HG03460 (cell line): ENCODE measurements around the gene DRAXIN.

ENCODE experiments used
- ATAC-seq: cut with Tn5 transposase; IDR thresholded peaks from one replicate; pipeline ENCODE4 v1.9.1; 2021; ENCODE audit not compliant: unreplicated experiment

DRAXIN gene

DNA sequence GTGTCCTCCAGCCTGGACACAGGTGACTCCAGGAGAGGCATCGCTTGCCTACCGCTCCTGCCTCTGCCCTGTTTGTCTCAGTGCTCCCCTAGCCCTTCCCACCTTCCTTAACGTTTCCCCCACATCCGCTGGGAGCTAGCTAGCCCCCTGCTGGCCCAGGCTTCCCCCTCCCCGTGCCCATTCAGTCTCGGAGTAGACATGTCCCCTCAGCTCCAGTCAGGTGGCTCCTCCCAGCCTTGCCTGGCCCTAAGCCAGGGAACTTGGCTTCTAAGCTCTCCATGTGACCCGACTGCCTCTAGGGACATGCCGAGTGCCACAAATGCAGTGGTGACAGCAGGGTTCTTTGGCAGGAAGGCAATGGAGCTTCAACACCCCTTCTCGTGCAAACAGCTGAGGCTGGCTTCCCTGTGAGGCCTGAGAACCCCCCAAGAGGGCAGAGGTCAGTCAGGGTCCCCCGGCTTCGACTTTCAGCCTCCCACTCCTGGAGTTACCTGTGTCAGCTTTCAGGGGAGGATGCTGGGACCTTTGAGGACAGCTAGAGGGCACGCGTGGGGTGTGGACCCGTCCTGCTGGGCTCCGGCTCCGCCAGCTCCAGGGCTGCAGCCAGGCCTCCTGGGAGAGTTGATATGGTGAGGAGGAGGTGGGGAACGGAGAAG lies 16.2 kb downstream of the DRAXIN start:
- no peak for ATAC-seq

DNA sequence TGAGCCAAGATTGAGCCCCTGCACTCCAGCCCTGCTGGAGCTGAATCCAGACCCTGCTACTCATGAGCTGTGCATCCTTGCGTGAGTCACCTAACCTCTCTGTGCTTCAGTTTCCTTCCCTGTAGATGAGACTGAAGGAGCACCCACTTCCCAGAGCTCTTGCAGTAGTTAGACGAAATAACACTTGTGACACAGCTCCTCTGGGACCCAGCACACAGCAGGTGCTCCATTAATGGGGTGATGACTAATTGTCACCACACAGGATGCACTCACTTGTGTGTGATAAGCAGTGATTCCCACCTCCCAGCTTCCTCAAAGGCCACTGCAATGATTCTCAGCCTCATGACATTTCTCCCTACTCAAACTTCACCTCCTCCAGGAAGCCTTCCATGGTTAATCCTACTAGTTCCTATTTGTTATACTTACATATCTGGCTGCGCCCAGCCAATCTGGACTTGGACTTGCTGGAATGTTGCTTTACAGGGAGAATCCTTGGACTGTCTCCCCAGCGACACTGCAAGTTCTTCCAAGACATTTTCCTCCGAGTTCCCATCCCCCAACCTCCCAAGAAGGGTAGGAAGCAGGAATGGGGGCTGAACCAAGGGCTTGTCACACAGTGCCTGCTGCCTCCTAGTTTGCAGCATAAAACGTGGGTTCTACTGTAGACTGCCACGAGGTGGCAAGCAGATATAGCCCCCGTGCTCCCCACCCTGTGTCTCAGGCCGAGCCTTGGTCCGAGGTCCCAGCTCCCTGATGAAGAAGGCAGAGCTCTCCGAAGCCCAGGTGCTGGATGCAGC lies 17.2 kb downstream of the DRAXIN start:
- ATAC-seq, result no peak

- ATAC-seq, result no peak
Measured at GRCh38 chr1:11711490-11711889, 20.0 kb downstream of the DRAXIN start.

- no peak for ATAC-seq
Measured at GRCh38 chr1:11712285-11712684, 20.8 kb downstream of the DRAXIN start.

- ATAC-seq, result no peak
Measured at GRCh38 chr1:11713095-11713494, 21.6 kb downstream of the DRAXIN start.

- no peak for ATAC-seq
Measured at GRCh38 chr1:11714831-11715575, 23.5 kb downstream of the DRAXIN start.

DNA sequence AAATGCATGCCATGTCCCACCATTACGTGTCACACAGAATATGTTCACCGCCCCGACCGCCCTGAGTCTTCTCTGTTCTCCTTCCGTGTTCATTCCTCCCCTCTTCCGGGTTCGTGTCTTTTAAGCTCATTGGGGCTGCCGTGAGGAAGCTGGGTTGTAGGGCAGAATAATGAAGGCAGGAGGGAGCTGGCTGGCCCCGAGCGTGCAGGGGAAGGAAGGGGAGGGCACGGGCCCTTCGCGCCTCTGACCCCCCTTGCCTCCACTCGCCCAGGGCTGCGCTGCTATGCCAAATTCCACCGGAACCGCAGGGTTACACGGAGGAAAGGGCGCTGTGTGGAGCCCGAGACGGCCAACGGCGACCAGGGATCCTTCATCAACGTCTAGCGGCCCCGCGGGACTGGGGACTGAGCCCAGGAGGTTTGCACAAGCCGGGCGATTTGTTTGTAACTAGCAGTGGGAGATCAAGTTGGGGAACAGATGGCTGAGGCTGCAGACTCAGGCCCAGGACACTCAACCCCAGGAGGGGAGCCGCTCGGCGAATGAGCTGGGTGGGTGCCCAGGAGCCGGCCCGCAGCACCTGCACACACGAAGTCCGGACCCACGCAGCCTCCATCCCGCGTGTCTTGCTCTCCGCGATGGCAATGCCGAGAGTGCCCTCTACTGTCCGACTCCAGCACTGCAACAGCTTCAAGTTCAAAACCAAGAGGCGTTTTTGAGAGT lies 28.0 kb downstream of the DRAXIN start:
- ATAC-seq, result peak; percentile 54

DNA sequence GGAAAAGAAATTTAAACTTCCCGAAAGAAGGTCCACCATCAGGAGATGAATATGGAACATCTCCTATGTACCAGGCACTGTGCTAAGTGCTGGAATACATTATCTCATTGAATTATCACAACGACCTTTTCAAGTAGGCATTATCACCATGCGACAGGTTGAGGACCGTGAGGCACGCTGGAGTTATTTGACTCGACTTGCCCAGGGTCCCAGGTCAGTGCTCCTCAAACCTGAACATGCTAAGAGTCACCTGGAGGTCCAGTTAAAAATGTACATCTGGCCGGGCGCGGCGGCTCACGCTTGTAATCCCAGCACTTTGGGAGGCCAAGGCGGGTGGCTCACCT lies 28.5 kb downstream of the DRAXIN start:
- no peak for ATAC-seq

DNA sequence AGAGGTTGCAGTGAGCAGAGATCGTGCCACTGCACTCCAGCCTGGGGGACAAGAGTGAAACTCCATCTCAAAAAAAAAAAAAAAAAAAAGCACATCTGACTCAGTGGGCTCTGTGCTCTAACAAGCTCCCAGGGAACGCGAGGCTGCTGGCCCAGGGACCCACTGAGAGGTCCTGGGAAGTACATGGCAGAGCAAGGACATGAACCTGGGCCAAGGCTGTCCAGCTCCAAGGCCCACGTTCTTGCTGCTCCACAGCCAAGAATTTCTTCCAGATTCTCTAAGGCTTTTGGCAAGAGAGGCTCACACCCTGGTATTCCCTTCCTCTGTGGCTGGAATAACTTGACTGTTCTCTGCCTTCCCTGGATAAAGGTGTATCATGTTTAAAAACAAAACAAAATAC lies 29.0 kb downstream of the DRAXIN start:
- ATAC-seq, result no peak

DNA sequence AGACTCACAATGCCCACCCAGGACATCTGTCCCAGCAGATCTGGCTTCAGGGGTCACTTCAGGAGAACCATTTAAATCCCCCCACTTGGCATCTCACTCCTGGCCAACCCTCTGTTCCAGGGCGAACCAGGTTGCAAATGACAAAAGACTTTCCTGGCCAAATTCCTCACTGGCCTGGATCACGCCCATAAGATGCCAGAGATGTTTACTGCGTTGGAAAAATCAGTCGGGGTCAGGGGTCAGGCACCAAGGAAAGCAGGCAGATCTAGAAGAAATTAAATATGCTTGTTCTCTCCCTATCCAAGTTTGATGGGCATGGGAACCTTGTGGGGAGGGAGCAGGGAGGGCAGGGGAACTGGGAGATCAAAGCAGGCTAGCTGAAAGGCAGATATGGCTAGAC lies 29.8 kb downstream of the DRAXIN start:
- ATAC-seq, result no peak

DNA sequence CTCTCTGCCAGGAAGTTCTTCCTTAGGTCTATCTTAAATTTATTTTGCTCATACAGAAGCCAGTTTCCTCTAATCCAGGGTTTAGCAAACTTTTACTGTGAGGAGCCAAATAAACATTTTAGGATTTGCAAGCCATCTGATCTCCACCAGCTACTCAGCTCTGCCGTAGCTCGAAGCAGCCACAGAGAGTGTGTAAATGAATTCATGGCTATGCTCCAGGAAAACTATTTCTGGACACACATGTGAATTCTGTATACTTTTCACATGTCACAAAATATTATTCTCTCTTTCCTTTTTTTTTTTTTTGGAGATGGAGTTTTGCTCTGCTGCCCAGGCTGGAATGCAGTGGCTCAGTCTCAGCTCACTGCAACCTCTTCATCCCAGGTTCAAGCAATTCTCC lies 31.0 kb downstream of the DRAXIN start:
- ATAC-seq, result no peak

GRCh38 chr1:11725616-11726015 lies 34.1 kb downstream of the DRAXIN start:
- no peak for ATAC-seq

DNA sequence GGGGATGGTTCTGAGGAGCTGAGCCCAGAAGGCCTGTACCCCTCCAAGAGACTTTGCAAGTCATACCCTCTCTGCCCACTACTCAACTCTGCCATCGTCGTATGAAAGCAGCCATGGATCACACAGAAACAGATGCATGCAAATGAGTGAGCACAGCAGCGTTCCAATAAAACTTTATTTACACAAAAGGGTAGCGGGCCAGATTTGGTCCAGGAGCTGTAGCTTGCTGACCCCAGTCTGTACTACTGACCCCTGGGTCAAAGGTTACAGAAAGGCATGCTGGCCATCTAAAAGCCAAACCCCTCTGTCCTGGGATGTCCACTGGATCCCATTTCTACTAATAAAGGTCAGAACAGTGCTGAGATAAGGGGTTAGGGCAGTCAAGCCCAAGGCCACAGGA lies 35.6 kb downstream of the DRAXIN start:
- ATAC-seq, result no peak

GRCh38 chr1:11728126-11728806 lies 36.8 kb downstream of the DRAXIN start:
- ATAC-seq, result no peak

DNA sequence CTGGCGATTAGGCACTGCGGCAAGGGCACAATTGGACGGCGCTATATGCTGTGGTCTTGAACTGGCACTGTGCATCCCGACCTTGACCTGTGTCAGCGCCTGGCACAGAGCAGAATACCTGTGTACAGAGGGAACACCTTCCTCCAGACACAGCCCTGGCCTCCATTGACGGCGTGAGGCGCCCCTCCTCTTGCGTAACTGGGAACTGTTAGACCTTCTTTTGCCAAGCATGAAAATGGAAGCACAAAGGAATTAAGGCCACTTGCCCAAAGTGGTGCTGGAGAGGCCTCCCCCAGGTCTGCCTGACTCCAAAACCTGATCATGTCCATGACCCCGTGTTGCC lies 37.6 kb downstream of the DRAXIN start:
- ATAC-seq, result no peak

DNA sequence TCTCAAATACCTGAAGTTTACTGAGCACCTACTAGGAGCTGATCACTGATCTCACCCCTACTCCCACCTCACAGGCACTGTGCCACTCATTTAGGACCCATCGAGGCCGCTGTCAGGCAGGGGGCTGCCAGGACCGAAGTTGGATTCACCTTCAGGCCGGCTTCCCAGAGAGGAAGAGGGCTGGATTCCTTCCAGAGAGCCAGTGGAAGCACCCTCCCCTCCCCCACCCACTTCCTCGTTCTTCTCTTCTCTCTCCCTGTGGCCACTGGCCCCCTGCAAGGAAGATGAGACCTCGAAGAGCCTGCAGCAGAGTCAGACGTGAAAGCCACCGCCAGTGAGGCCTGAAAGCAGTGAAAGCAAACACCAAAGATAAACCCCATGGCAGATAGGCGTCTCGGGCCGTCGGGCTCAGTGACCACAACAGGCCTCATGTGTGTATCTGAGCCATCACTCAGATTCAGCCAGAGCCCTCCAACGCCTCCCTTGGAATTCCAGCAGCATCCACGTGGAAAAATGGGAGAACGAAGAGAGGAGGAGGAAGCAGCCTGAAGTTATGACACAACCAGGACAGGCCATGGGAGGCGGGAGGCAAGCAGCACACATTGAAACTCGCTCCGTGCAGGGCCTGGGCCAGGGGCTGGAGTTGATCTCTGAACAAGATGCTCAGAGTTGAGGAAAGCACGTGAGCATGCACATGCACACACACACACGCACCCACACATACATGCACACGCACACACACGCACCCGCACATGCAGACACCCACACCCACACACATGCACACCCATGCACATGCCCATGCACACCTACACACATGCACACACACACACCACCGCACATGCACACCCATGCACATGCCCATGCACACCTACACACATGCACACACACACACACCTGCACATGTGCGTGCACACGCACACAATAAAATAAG lies 38.3 kb downstream of the DRAXIN start:
- ATAC-seq, result no peak

- no peak for ATAC-seq
Measured at GRCh38 chr1:11730429-11730891, 39.0 kb downstream of the DRAXIN start.

DNA sequence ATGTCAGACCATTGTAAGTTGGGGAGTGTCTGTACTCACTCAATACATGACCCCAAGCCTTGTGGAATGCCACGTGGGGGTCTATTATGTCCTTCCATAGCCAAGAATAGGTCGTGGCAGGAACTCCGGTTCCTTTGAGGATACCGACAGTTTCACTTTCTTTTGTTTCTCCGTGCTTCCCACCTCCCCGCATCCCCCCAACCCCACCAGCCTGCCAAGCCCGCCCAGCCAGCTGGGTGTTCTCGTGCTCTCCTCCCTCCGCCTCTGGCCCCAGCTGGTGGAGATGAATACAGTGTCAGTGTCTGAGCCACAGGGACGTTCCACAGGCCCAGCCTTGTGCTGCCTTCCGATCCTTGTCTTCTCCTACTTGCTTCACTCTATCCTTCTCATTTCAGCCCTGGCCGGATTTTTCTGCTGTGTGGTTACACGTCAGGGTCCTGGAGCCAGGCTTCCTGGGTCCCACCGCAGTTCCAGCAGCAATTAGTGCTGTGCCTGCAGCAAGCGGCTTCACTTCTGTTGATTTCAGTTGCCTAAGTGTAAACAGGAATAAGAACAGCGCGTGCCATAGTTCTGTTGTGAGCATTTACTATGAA lies 40.3 kb downstream of the DRAXIN start:
- no peak for ATAC-seq

- no peak for ATAC-seq
Measured at GRCh38 chr1:11733306-11733705, 41.8 kb downstream of the DRAXIN start.

DNA sequence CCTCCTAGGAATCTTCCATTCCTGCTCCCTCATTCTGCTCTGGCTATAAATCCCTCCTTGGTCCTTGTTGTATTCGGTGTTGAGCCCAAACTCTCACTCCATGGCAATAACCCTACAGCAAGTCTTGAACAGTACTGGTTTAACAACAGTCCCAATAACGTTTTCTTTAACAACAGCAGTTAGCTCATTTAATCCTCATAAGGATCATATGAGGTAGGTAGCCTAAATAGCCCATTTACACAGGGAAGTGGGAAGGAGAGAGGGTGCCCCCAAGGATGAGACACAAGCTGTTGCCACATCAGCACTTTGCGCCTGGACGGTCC lies 44.0 kb downstream of the DRAXIN start:
- no peak for ATAC-seq
